ENCODE measurements around the gene PLA2G10. TPM values are rescaled to one million over a fixed set of nuclear protein-coding genes. Genes with fewer than 3 reads are reported as not detected.
"Not testable (repeated sequence)": the region's sequence is repeated elsewhere in the genome, so short reads cannot be mapped to it uniquely, and the experiment has no call there.

Gene PLA2G10
- total RNA-seq, 1 donor: not detected

GRCh38 chr16:14635395-14636165 is 58.5 kb downstream of the PLA2G10 start:
- H3K4me3 ChIP-seq (ENCODE audit: low read length): no peak overlapping the region
- peaks cover 41% of the 10 kb centered on the region for H3K4me1 ChIP-seq (ENCODE audit: insufficient read depth, low read length)
- no peaks in the 10 kb centered on the region for H3K9me3 ChIP-seq (ENCODE audit: low read depth, low read length)
- H3K27me3 ChIP-seq (ENCODE audit: insufficient read depth, low read length): no peaks in the 10 kb centered on the region

DNA sequence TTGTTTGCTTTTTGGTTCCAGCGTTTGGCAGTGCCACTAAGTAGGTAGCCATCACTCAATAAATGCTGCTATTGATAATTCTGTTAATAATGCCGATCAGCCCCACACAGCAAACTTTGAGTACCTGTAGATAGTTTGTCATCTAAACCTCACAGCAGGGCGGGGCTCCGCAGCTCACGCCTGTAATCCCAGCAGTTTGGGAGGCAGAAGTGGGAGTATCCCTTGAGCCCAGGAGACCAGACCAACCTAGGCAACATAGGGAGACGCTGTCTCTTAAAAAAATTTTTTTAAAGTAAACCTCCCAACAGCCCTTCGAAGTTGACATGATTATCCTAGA is 59.8 kb downstream of the PLA2G10 start:
- H3K4me3 ChIP-seq (ENCODE audit: low read length): no peak overlapping the region
- H3K27me3 ChIP-seq (ENCODE audit: insufficient read depth, low read length): no peaks in the 10 kb centered on the region
- peaks cover 47% of the 10 kb centered on the region for H3K4me1 ChIP-seq (ENCODE audit: insufficient read depth, low read length)
- H3K9me3 ChIP-seq (ENCODE audit: low read depth, low read length): no peaks in the 10 kb centered on the region

GRCh38 chr16:14632693-14633569 is 61.2 kb downstream of the PLA2G10 start, which contains the start of gene BFAR:
Gene BFAR (plus strand): TSS chr16:14632951. CDS start chr16:14644347, 11,396 bp downstream.
- H3K4me3 ChIP-seq (ENCODE audit: low read length): peak within 1 kb of the TSS; percentile 83
- H3K27me3 ChIP-seq (ENCODE audit: insufficient read depth, low read length): no peaks in the 10 kb centered on the region
- peaks cover 54% of the 10 kb centered on the region for H3K4me1 ChIP-seq (ENCODE audit: insufficient read depth, low read length)
- H3K9me3 ChIP-seq (ENCODE audit: low read depth, low read length): no peaks in the 10 kb centered on the region

- H3K27me3 ChIP-seq (ENCODE audit: insufficient read depth, low read length); H3K9me3 ChIP-seq (ENCODE audit: low read depth, low read length): not testable (repeated sequence)
- H3K4me1 ChIP-seq (ENCODE audit: insufficient read depth, low read length): peaks cover 54% of the 10 kb centered on the region
- peak overlapping the region; percentile 86 for H3K4me3 ChIP-seq (ENCODE audit: low read length)
Measured at GRCh38 chr16:14630620-14631330, 63.3 kb downstream of the PLA2G10 start.

GRCh38 chr16:14629919-14630619 is 64.0 kb downstream of the PLA2G10 start, which contains the start of gene PARN:
Gene PARN (minus strand): TSS chr16:14630260. CDS start chr16:14630125, 135 bp downstream.
- H3K4me1 ChIP-seq (ENCODE audit: insufficient read depth, low read length): peaks cover 47% of the 10 kb centered on the region
- no peaks in the 10 kb centered on the region for H3K9me3 ChIP-seq (ENCODE audit: low read depth, low read length)
- H3K27me3 ChIP-seq (ENCODE audit: insufficient read depth, low read length): no peaks in the 10 kb centered on the region
- H3K4me3 ChIP-seq (ENCODE audit: low read length): peak within 1 kb of the TSS; percentile 86

DNA sequence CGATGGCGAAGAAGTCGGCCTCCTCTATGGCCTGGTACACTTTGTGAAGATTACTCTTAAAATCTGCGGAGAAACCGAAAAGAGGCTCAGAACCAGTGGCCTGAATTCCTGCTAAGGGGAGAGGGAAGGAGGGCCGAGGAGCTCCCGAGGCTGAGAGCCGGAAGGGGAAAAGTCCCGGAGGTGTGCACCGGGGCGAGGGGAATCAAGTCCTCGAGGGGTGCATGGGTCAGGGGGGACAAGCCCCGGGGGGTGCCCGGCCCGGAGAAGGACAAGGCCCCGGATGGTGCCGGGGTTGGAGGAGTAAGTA is 64.5 kb downstream of the PLA2G10 start:
- no peaks in the 10 kb centered on the region for H3K9me3 ChIP-seq (ENCODE audit: low read depth, low read length)
- H3K4me1 ChIP-seq (ENCODE audit: insufficient read depth, low read length): peaks cover 42% of the 10 kb centered on the region
- H3K27me3 ChIP-seq (ENCODE audit: insufficient read depth, low read length): no peaks in the 10 kb centered on the region
- H3K4me3 ChIP-seq (ENCODE audit: low read length): peak overlapping the region; percentile 86

DNA sequence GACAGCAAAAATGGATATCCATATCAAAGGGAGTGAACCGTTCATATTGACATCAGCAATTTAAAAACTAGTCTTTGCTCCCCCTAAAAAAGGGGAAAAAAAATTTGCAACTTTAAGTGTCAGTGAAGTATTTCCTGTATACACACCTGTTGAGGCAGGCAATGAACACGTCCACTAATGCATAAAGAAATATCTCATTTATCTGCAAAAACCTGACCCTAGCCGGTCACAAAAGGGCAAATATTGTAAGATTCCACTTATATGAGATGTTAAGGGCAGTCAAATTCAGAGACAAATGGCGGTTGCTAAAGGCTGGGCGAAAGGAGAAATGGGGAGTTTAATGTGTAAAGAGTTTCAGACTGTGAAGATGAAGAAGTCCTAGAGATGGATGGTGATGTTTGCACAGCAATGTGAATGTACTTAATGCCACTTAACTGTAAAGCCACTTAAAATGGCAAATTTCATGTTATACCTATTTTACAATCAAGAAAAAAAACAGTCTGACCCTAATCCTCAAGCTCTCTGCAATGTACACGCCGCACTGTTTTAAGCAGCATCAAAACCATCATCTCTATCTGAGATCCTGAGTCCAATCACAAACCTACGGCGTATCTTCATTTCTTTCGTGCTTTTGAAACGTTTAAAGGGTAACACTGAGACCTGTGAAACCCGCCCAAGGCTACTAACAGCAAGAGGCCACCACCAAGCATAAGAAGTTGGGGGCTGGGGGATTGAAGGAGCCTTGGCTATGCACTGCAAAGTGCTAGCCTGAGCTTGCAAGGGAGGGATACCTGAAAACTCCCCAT is 65.1 kb downstream of the PLA2G10 start:
- H3K4me3 ChIP-seq (ENCODE audit: low read length): peak overlapping the region; percentile 86
- H3K9me3 ChIP-seq (ENCODE audit: low read depth, low read length): no peaks in the 10 kb centered on the region
- peaks cover 36% of the 10 kb centered on the region for H3K4me1 ChIP-seq (ENCODE audit: insufficient read depth, low read length)
- no peaks in the 10 kb centered on the region for H3K27me3 ChIP-seq (ENCODE audit: insufficient read depth, low read length)

DNA sequence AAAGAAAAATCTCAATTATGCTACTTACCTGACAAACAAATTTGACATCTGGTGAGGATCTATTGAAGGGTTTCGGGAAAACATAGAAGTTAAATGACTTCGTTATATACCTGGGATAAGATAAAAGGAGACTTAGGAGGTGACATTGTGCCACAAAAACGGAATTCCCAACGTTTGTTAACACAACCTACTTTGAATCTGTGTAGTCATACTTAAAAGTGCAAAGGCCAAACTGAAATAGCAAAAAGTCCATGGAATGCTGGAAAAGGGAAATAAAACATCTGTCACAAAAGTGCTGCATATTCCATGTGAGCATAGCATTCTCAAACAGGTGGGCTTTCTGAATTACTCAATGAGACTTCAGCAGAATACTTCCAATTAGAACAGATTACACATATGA is 67.0 kb downstream of the PLA2G10 start:
- Histone ChIP-seq H3K4me1 (ENCODE audit: insufficient read depth, low read length) (peaks cover 26% of the 10 kb centered on the region), H3K9me3 (ENCODE audit: low read depth, low read length) (no peaks in the 10 kb centered on the region), H3K27me3 (ENCODE audit: insufficient read depth, low read length) (no peaks in the 10 kb centered on the region), H3K4me3 (ENCODE audit: low read length) (no peak overlapping the region)

Other genes starting within 250 kb of the PLA2G10 start
- gene PARN, start 64.0 kb downstream of the PLA2G10 start, total RNA-seq: 37.2 TPM
- 70.0 TPM for gene BFAR, start 61.4 kb downstream of the PLA2G10 start, total RNA-seq
- not detected for gene NPIPA3, start 9.1 kb upstream of the PLA2G10 start, total RNA-seq
- 0.21 TPM for gene NPIPA2, start 48.2 kb upstream of the PLA2G10 start, total RNA-seq
- 16.4 TPM for gene NOMO1, start 139.4 kb upstream of the PLA2G10 start, total RNA-seq
- gene NPIPA1, start 243.1 kb upstream of the PLA2G10 start, total RNA-seq: 17.9 TPM